HUDEP-2 (cell line): ENCODE data around the gene MACIR.

ENCODE experiments used
- DNase-seq, 76 experiments: peaks; one replicate each; lab custom pipeline; 2025; ENCODE audit not compliant: unreplicated experiment in 76 of 76; lab: John Stamatoyannopoulos, UW

The MACIR gene

DNA sequence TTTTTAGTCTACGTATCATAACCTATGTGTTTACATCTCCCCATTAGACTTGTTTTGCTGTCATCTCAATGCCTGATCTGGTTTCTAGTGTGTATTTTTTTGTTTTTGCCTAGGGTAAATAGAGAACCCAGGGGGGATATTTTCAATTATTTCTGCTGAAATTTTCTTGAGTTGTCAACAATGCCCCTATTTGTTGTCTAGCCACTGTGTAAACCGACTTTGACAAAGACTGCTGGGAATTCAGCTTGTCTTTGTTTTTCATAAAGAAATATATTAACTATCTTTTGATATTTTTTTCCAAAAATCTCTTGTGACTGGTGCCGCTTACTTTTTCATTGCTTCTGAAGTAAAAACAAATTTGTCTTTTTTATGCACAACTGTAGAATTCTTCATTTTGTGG is 28.1 kb downstream of the MACIR start:
- DNase-seq = no peak

DNA sequence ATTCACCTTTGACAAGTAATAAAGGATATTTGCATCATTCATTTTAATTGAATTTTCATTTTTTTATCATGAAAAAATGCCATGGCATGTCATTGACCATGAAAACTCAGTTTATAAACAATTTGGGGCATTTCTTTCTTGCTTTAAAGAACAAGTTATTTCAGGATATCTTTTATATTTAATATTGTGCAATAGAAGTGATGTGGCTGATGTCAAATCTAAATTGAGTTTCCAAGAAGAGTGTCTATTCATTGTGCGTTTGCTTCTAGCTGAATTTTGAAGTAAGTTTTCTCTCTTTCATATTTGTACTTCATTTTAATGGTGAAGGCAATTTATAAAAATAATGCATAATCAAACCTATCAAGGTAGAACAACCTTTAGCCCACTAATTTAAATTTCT is 30.5 kb downstream of the MACIR start:
- DNase-seq = no peak

DNA sequence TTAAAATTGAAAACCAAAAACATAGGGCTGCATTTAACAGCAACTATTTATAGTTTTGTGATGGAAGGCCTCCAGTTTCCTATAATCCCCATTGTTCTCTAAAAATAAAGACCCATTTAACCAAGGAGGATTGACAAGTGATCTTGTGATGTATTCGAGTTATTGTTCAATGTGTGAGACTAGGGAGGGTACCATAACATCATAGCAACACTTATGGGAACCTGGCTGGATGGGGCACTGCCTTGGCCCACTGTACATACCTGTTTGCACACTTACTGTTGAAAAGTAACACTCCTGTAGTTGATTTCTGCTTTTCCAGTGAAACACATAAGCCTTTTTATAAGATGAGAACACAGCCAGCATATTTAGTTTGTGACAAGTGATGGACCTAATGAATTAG is 32.3 kb downstream of the MACIR start:
- DNase-seq = no peak

DNA sequence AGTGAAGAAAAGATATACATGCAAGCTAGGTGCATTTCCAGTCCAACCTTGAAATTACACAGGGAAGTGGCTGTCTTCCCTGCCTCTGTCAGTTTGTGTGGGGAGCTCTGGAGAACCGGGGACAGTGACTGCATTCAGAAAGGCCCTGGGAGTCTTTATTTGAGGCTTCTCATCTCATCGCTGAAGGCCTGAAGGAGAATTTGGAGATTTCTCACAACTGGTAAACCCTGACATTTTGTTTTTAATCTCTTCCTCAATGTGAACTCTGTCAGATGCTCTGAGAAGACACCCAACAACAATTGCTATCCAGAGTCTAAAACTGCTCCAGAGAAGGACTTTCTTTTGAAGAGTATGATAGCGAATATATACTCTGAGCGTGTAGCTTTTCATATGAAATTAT is 33.0 kb downstream of the MACIR start:
- no peak for DNase-seq

DNA sequence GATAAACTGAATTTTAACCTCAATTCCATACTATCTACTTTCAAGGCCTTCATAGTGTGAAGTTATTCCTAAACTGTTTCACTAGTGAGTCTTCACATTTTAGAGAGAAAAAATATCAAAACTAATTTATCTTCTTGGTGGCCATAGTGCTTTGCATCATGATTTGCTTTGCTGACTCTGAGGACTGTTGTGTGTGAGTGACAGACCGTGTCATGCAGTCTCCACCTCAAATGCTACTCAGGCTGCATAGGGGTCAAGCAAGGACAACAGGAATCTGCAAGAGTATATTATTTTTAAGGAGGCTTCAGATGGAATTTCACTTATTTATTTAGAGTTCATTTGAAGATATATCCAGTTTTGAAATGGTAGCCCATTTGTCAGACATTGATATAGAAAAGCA is 34.5 kb downstream of the MACIR start:
- DNase-seq = no peak

DNA sequence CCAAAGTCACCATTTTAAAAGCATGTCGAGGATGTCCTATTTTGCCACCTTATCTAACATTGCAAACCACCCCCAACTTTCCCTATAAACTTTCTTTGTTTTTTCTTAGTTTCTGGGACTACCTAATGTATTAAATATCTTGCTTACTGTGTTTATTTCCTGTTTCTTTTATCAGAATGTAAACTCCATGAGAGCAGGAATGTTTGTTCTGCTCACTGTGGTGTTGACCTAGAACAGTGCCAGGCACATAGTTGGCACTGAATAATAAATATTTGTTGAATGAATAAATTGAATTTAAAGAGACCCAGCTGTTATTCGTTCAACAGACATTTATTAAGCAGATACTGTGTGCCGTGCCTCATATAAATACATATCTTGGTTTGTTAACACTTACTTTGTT is 35.2 kb downstream of the MACIR start:
- DNase-seq = no peak

DNA sequence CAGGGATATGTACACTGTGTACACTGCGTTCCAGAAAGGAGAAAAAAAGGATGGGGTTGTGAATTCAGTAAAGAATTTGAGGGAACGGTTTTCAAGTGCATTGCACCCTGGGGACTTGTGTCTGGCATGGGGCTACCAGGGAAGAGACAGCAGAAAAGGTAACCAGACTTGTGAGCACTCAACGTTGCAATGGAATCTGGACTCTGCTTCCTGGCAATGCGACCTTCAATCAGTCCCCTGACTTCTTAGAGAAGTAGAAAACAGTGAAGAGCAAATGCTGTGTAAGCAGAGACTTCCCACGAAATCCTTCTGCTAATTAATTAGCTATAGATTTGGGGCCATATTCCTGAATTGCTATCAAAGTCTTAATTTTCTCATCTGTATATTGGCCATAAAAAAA is 36.3 kb downstream of the MACIR start:
- no peak for DNase-seq

DNA sequence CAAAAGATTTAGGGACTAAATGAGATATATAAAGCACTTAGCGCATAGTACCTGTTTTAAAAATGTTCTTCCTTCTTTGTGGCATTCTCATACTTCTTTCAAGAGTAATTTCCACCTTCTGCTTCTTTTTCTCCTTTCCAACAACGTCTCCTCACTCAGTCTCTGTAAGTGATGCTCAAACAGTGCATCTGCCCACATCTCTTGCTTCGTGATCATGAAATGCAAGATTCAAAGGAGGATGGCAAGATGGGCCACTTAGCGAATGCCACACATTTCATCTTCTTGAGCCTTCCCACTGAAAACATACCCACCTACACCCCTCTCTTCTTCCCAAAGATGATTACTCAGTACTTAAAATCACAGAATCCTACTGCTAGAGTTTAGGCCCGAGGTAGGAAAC is 36.9 kb downstream of the MACIR start:
- no peak for DNase-seq

DNA sequence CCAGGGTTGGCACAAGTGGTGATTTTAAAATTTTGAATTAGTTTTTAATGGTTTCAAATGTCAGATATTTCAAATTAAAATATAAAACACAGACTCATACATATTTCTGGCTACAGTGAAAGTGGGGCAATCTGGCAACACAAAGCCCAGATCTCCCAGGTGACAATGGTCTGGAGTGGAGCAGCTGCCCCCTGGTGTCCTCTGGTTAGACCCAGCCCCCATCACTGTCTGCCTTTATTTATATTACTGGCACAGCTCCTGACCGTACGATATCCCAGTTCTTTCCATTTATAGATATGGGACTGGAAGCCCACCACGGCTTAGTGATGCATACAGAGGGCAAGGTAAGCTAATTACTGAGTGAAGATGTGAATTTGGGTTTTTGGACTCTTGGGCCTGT is 37.3 kb downstream of the MACIR start:
- DNase-seq = peak in 4 of 76 experiments; percentile 3 to 12 (median 4)

DNA sequence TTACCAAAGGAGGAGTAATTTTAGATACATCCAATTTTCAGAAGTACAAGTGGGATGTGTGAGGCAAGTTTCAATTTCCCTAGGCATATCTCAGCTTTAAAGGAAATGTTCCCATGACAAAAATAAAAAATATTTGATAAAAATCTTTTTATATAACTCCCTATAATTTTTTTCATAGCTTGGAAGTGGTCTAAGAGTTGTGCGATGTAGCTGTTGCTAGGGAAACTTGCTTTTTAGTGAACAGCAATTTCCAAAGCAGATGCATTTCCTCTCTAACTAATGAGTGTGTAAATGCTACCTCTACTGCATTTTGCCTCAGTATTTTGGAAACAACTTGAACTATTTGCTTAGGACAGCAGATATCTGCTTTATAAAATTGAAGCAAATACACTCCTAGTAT is 39.6 kb downstream of the MACIR start:
- DNase-seq = no peak

DNA sequence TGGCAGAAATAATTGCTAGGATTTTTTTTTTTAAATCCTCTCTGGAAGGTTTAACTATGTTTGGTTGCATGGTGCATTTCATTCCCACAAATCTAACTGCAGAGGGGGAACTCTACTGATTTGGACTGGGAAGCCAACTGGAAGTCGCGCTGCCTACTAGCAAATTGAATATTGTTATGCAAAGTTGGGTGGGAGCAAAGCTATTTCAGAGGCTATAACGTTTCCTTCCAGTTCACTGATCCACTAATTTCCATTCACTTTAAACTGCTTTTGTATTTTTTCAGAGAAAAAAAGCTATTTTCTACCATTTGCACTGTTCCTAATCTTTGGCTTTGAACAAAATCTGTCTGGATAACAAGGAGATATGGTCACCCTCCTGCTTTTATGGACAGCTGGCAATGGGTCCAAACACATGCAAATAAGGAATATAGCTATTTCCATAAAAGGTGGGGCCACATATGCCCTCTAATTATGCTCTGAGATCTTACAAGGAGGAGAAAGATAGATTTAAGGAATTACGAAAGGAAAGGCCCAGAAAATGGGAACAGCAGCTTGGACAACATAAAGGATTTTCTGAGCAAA is 40.1 kb downstream of the MACIR start:
- no peak for DNase-seq

DNA sequence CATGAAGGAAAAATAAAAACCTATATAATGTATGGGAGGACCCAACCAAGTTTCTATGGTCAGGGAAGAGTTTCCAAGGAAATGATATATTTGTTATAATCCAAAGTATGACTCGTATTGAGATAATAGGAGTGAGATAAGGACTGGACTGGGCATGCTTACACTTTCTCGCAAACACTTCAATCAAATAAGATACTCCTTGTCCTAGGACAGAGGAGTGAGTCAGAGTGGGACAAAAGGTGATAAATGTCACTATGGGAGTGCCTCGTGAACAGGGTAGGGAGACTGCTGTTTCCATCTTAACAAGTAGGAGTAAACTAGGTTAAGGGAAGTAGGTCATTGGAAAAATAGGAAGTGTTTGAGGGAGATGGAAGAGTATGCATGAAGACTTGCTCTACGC is 47.2 kb downstream of the MACIR start:
- no peak for DNase-seq

DNA sequence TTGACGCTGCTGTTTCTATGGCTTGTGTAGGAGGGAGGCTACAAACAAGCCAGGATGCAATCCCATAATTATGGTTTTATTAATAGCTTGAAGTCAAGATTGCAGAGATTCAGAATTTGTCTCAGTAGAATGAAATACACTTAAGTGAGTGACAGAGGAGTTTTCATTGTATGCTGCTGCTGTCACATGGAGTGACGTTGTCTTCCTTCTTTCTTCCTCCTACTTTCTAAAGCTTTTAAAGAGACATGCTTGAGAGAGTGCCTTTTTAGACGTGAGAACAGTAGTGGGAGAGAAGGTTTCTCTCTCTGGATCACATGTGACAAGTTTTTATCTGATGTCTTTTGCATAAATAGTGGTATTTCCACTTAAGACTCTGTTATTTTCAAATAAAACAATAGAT is 48.9 kb downstream of the MACIR start:
- DNase-seq = no peak

DNA sequence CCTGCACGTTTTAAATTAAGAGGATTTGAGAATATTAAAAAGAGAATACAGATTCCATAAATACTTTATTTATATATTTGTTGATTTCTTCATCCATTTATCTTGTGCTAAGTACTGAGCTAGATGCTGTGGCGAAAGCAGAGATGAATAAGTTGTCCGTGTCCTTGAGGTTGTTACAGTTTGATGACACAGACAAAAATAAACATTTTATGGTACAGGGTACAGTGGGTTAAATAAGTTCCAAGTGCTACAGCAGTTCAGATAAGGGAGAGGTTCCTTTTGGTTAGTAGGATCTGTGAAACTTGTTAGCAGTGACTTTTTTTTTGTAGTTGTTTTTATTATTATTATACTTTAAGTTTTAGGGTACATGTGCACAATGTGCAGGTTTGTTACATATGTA is 50.2 kb downstream of the MACIR start:
- no peak for DNase-seq

DNA sequence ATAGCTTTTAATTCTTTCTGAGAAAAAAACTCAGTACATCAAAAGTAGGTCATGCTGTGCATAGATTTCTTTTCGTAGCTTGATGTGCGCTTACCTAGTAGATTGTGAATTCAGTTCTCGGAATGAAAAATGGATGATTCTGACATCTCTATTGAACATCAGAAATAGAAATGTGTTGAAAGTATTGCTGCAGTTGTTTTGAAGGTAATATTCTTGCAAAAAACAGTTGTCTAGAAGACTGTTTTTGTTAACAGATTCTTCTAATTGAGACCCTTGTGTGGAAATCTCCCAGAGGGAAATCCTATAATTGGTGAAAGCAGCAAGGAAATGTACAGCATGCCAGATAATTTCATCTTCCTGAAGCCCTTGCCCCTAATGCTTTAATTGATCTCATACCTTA is 54.5 kb downstream of the MACIR start:
- DNase-seq = no peak

DNA sequence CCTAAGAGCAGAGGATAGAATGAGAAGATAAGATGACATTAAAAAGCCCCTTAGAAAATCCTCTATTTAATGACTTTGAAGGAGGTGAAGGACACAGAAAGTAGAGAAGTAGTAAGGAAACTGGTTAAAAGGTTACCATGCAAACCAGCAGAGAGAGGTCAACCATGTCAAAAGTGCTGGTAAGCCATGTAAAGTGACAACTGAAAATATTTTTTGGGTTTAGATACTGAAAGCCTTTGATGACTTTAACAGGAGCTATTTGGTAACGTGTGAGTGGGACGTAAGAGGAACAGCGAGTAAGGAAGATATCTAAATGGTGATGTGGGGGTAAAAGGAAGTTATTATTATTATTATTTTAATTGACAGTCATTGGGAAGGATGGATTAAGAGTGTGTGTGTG is 56.9 kb downstream of the MACIR start:
- DNase-seq = no peak

DNA sequence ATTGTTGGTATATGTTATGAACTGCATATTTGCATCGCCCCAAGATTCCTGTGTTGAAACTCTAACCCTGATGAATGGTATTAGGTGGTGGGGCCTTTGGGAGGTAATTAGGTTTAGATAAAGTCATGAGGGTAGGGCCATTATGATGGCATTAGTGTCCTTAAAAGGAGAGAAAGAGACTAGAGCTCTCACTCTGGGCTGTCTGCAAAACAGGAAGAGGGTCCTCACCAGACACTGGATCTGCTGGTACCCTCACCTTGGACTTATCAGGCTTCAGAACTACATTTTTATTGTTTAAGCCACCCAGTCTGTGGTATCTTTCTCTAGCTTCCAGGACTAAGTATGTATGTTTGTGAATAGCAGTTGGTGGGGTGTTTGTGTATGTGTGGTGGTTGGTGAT is 68.9 kb downstream of the MACIR start:
- no peak for DNase-seq

DNA sequence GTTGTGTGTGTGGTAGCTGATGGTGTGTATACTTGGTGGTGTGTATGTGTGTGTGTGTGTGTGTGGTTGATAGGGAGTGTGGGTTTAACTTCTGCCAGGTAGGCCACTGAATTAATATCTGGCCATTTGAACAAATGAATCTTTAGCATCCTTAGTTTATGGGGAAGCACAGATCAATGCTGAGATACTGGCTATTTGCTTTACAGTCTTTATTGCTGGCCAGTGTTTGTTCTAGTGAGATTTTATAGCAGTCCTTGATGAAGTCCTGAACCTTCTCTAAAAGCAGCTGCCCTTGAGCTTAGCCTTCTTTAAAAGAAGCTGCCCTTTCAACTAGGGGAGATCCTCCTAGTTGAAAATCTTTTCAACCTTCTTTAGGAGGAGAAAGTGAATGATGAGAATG is 69.3 kb downstream of the MACIR start:
- no peak for DNase-seq
